Measurements from ENCODE around the gene ENG.

DNA sequence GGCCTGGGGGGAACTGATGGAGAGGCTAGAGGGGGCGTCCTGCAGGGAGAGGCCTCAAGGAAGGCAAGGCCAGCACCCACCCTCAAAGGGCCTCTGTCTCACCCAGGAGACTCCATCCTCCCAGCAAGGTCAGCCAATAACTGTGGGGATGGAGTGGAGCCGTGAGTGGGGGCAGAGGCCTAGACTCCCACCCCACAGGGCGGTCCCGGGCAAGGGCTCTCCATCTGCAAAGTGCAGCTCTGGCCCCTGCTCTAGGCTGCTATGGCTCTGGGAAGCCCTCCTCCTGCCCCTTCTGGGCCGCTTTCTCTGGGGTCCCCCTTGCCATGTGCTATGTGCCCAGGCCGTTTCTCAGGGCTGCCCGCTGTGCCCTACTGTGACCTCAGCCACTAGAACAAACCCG, 37.7 kb downstream of the ENG start:
- TF ChIP-seq, protein P1, sequence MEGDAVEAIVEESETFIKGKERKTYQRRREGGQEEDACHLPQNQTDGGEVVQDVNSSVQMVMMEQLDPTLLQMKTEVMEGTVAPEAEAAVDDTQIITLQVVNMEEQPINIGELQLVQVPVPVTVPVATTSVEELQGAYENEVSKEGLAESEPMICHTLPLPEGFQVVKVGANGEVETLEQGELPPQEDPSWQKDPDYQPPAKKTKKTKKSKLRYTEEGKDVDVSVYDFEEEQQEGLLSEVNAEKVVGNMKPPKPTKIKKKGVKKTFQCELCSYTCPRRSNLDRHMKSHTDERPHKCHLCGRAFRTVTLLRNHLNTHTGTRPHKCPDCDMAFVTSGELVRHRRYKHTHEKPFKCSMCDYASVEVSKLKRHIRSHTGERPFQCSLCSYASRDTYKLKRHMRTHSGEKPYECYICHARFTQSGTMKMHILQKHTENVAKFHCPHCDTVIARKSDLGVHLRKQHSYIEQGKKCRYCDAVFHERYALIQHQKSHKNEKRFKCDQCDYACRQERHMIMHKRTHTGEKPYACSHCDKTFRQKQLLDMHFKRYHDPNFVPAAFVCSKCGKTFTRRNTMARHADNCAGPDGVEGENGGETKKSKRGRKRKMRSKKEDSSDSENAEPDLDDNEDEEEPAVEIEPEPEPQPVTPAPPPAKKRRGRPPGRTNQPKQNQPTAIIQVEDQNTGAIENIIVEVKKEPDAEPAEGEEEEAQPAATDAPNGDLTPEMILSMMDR (IDR thresholded peaks at IDR 0.05; ENCODE audit: low read depth, low read length): no peak
- no peak for TF ChIP-seq EZH2phosphoT487 (IDR thresholded peaks at IDR 0.05; ENCODE audit: low read depth)
